Activated CD8-positive, alpha-beta memory T cell treated with anti-CD3 and anti-CD28 coated beads for 24 hours (primary cell): Measurements from ENCODE around the gene CMAS.
"Not testable (repeated sequence)": the region's sequence is repeated elsewhere in the genome, so short reads cannot be mapped to it uniquely, and the experiment has no call there.

ENCODE experiments used
- DNase-seq: peaks from one replicate; pipeline ENCODE4 v3.0.0-alpha.2; 2020

The CMAS gene

DNA sequence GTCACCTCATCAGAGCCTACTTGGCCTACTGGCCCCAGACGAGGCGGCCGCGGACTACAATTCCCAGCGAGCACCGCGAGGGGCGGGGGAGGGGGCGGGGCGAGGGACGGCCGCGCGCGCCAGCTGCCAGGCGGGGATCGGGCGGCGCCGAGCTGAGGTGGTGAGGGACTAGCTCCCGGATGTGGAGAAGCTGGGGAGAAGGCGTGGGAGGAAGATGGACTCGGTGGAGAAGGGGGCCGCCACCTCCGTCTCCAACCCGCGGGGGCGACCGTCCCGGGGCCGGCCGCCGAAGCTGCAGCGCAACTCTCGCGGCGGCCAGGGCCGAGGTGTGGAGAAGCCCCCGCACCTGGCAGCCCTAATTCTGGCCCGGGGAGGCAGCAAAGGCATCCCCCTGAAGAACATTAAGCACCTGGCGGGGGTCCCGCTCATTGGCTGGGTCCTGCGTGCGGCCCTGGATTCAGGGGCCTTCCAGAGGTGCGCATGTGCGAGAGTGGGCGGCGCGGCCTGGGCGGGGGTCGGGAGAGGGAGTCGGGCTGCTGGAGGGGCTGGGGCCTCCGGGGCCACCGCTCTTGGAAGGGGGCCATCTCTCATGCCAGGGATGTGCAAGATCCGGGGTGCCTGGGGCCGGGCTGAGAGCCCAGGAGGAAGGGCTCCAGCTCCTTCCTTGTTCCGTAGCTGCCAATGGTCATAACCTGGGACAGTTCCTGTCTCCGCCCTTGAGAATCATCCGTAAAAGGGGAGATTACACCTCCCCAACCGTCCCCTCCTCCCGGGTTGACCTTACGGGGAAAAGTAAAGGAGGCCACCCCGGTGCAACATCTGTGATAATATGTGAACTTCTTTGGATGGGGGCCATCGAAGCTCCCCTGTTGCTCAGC is at the start of gene CMAS:
Gene CMAS (plus strand): TSS at position 129 of the 878 bp plus-strand sequence. CDS start 86 bp downstream, at position 215.
- peak; percentile 92 for DNase-seq

DNA sequence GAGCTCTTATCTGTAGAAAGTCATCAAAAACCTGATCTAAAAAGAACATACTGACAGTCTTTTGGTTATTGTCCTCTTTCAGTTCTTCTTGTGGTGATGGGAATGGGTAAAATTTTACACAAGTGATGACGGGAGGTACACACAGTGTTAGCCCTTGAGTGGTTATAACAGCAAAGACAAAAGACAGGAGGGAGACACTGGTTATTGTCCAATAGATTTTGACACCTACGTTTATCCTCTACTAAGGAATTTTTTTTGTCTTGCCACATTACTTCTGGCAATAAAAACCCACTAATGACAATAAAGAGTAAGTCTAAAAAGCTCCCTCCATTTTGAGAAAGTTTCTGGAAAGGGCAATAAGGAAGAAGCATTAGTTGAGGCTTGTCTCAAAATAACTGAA is 47.7 kb upstream of the CMAS start:
- DNase-seq = no peak

DNA sequence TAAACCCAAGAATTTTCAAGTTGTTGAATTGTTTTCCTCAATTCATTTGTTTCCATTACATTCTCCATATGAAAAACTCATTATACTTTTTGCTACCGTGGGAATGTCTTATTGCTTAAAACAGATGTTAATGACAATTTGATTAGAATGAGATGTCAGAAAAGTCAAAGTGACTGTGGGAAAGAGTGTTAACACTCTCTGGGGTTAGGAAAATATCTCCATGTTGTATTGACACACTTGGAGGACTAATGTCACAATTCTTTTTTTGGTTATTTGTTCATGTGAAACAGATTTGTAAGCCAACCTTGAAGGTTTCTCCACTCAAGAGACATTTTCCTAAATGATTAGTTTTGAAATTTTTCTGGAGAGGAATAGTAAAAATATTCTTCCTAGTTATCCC is 47.2 kb upstream of the CMAS start:
- DNase-seq = no peak

DNA sequence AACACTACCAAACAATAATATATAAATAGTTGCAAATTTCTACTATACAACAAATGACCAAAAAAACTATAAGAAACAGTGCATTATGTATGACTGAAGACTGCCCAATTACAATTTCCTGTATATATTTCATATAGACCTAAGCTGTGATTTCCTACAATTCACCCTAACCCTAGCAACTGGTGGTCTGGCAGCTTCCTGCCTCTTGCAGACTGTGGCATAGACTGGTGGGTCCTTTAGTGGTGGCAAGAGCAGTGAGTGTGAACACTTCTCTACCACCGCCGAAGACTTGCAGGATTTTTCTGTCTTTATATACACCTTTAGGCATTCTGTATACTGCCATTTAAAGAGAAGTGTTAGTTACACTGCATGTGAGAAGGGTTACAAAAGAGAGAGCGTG is 43.6 kb upstream of the CMAS start:
- no peak for DNase-seq

DNA sequence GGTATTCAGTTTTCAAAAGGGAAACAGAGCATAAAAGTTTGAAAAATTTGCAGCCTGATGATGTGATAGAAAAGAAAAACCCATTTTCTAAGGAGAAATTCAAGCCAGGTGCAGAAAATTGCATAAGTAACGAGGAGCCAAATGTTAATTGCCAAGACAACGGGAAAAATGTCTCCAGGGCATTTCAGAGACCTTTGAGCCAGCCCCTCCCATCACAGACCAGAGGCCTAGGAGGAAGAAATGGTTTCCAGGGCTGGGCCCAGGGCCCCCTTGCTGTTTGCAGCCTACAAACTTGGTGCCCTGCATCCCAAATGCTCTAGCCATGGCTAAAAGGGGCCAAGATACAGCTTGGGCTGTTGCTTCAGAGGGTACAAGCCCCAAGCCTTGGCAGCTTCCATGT is 38.2 kb upstream of the CMAS start:
- not testable (repeated sequence) for DNase-seq

DNA sequence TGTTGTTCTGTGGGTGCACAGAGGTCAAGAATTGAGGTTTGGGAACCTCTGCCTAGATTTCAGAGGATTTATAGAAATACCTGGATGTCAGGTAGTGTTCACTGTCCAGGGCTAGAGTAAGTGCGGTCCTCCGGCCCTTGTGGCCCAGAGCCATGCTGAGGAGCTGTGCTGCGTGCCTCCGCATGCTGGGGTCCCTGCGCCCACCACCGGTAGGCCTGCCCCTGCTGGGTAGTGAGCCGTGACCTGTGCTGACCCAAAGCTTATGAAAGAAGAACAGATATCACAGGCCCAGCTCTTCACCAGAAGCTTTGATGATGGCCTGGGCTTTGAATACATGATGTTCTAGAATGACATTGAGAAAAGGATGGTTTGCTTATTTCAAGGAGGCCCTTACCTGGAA is 37.8 kb upstream of the CMAS start:
- DNase-seq = no peak

DNA sequence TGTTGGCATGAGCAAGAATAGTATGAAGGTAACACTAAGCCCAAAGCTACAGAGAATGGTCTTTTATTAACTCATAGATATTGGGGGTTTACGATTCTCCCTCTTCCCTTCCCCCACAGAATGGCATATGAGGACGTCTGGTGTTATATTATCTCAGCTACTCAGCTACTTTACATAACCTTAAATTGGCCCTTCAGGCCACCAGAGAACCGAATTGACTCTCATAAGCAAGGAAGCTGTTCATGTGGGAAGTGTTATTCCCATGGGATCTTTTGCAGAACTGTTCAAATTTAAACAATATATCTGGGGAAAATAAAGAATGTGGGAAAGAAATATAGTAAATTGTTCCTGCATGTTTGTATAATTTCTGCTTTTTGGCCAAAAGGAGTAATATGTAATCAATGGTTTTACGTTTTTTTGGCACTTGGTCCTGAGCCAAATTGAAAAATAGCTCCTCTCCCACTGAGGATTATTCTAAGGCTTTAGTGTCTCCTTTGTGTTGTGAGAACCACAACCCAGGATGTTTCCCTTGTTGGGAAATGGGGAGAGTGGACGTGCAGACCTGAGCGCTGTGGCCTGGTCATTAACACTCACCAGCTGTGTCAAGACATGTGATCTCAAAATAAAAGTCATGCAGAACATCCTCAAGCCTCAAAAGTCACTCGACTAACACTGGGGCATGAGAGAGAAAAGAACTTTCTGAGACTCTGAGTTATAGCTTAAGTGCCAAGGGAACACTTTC is 31.8 kb upstream of the CMAS start:
- no peak for DNase-seq

DNA sequence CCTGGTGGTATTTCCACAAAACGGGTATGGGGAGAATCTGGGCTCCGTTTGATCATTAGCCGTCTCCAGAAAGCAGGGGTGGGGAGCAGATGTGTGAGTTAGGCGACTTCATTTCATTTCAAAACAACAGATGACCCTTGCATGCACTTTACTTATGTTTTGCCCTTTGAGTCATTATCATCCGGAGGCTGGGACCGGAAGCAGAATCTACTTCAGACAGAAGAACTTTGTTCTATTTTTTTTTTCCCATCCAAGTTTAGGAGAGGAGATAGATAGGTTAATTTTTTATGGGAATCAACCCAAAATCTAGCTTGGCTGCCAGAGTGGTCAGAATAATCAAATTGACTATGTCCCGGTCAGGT is 31.3 kb upstream of the CMAS start:
- no peak for DNase-seq

DNA sequence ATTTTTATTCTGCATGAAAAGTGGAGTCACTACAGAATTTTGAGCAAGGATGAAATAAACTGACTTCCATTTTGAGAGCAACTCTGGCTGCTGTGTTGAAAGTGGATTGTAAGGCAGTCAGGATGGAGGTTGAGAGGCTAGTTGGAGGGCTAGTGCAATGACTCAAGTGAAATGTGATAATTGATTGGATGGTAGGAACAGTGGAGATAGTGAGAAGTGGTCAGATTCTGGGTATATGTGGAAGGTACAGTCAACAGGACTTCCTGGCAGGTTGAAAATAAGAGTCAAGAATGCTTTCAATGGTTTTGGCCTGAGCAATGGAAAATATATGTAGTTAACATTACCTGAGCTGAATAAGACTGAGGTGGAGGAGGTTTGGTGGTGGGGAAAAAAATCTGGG is 29.0 kb upstream of the CMAS start:
- DNase-seq = no peak

DNA sequence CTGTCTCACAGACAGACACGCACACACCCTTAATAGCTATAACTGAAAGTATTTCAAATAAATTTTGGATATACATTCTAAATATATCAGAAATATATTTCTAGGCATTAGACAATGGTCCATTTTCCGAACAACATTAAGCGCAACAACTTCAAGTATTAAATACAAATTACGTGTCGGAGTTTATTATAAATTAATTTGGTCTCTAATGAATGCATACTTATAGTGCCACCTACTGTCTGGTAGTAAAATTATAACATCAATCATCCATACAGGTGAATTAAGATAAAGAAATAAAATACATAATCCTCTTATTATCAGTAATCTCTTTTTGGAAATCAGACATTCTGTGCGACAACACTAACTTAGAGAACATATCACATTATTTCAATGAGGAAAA is 27.2 kb upstream of the CMAS start:
- no peak for DNase-seq

DNA sequence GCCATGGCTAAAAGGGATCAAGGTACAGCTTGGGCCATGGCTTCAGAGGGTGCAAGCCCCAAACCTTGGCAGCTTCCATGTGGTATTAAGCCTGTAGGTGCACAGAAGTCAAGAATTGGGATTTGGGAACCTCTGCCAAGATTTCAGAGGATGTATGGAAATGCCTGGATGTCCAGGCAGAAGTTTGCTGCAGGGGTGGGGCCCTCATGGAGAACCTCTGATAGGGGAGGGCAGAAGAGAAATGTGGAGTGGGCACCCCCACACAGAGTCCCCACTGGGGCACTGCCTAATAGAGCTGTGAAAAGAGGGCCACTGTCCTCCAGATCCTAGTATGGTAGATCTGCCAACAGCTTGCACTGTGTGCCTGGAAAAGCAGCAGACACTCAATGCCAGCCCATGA is 22.5 kb upstream of the CMAS start:
- DNase-seq = not testable (repeated sequence)

DNA sequence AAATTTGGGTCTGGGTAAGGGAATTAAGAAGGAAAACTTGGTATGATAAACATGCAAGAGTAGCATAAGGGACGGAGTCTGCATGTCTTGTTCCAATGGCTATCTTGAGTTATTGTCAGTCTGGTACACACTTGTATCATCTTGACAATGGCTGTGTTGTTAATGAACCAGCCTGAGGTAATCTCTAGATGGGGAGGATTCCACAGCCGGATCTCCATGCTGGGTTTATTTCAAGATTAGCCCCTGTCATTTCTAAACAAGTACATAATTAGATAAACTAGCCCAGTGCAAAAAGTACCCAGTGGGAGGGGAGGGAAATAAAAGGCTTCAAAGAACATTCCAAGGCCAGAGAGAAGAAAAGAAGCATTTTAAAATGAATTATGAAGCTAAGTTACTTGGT is 16.5 kb upstream of the CMAS start:
- DNase-seq = no peak

DNA sequence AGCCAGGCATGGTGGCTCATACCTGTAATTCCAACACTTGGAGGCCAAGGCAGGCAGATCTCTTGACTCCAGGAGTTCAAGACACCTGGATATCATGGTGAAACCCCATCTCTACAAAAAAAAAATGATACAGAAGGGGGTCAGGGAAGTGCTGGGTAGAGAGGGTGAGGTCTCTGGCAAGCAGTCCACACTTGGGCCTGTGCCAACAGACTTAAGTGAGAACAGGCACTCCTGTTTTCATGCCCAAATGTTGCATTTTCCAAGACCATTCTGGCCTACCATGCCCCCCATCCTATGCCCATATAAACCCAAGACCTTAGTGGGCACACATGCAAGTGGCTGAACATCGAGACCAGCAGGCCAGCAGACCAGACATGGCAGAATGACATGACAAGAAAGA is 16.0 kb upstream of the CMAS start:
- DNase-seq = no peak

DNA sequence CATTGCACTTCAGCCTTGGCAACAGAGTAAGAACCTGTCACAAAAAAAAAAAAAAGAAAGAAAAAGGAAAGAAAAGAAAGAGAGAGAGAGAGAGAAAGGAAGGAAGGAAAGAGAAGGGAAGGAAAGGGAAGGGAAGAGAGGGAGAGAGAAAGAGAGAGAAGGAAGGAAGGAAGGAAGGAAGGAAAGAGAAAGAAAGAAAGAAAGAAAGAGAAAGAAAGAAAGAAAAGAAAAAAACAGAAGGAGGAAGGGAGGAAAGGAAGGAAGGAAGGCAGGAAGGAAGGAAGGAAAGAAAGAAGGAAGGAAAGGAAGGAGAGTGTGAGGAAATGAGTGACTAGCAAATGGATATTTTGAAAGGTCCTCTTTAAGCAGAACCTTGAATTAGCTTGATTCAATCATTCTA is 13.3 kb upstream of the CMAS start:
- DNase-seq = no peak

DNA sequence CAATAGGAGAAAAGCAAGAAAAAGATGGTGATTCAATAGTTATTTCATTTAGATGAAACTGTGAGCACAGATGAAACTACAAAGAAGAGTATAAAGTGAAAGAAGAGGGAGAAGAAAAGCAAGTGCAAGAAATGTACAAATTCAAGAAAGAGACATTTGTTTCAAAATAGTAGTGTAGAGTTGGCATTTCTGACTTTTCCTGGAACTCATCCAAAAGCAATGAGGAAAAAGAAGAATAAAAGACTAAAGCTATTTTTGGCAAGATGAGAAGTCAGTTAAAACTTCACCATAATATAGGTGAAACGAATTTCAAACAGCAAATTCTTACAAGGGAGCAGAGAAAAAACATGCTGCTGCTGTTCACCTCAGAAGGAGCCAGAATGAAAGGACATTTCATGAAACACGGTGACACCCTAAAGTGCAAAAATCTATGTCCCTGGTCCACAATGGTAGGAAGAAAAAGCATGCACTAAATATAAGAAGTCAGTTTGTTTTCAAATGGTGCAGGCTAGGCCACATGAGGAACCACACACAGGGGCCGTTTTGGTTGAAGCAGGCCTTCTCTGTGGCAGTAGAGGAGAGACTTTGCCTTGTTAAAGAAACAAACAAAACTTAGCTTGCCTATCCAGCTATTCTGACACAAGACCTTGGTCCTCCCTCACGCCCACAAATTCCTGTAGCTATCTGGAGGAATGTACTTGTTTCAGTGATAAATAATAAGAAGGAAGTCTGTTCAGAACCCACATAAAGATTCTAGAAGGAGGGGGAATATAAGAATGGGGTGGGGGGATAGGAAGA is 11.1 kb upstream of the CMAS start:
- no peak for DNase-seq

DNA sequence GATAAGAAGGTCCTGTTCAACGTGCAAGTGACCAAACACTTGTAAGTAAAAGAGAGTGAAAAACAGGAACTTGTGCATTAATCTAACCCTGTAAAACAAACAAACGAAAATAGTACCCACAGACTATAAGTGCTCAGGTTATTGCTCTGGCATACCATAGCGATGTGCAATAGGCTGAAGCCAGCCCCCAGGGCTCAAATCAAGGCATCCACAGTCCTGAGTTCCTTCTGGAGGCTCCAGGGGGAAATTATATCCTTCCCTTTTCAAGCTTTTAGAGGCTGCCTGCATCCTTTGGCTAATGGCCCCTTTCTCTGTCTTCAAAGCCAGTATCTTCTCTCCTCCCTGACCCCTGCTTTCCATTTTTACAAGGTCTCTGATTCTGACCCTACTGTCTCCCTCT is 8.1 kb upstream of the CMAS start:
- DNase-seq = no peak

DNA sequence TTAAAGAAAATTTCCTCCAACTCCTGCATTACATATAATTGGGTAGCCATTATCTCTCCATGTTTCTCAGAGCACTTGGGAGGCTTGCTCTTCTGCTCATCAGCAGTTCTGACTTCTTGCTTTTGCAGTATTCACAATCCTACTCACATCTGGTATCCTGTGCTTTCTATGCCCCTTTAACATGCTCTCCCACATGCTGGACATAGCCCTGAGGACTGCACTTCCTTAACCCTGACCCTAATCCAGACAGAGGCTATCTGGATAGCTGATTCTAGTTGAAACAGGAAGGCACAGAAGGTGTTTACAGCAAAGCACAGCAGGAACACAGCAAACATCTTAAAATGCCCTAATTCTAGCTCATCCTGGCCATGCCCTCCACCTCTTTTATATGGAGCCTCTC is 7.3 kb upstream of the CMAS start:
- no peak for DNase-seq

DNA sequence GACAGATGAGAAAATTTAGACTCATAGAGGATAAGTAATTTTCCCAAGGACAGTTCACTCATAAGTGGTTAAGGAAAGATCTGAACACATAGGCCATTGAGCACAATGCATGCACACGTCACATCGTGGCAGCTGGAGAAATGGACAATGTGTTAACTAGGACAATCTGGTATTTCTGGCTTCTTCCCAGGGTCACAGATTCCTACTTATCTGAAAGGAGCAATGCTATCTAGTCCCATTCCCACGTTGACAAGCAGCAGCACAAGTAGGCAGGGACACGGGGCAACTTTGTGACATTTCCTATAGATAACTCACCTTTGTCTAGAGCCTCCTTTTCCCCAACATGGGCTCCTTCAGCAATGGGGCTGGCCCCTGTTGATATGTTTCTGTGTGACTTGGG is 6.7 kb upstream of the CMAS start:
- no peak for DNase-seq

DNA sequence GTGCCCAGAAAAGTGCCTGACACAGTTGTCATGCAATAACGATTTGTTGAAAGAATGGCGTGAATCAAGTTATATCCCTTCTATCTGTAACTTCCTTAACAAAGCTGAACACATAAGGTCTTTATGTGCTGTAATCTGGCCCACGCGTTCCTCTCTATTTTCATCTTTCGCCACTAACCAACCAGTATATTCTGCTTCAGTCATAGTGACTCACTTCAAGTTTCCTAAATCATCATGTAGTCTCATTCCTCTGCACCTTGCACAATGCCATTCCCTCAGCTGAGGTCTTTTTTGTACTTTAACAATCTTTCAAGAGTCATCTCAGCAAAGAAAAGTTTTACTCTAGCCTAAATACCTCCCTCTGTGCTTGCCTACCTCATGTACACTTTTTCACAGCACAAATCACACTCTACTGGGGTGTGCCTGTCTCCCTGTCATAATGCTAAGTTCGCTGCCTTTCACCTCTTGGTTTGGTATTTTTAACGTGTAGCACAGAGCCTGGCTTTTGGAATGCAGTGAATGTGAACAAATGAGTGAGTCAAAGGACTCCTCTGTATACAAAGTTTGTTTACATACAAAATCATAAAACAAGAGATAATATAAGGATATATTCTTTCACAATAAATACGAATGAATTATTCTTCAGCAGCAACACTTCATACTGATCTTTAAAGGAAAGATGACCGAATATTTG is 2.9 kb upstream of the CMAS start:
- DNase-seq = no peak

DNA sequence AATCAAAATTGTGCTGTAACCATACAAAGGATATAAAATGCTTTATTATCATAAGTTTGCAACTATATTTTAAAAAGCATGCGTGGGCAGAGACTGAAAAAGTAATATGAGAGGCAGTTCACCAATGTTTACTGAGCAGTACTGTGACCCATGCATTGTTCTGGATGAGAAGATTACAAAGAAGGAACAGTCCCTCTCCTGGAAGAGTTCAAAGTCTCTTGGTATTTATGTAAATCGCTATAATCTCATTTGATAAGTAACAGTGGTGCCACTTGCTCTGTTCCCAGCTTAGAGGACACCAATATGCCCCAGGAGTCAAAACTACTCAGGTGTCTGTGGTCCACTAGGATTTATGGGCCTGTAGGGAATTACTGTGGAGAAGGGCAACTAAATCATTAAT is 2.1 kb upstream of the CMAS start:
- no peak for DNase-seq

DNA sequence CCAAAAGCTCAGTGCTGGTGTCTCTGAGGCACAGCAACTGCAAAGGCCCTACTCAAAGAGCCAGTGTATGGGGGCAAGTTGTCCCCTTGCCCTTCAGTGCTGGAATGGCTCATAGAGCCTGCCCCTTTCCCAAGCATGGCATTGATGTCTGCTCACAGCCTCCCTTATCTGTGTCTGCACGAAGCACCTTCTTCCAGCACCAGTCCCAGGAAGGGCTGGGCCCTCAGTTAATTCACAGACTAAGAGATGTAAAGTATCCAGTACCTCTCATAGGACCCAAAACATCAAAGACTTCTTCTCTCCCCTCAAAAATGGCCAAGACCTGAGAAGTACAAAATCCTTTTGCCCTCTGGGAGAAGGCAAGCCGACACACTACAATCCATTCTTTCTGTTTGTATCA is 1.6 kb upstream of the CMAS start:
- DNase-seq = no peak

DNA sequence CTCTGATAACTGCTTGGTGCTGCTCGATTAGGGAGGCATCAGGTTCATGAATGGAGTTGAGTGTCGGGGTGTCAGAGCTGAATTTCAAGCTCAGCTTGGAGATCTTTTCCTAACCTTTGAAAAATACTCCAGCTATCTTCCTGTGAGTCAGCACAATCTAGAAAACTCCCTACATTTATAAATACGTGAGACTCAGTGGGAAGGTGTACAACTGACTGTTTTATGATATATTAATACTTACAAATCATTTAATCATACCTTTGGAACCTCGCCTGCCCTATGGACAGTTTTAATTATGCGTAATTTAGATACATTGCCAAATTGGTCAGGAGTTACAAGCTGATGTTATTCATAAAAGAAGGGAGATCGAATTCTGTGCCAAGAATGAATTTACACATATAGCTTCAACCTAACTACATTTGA is 961 bp downstream of the CMAS start:
- no peak for DNase-seq

DNA sequence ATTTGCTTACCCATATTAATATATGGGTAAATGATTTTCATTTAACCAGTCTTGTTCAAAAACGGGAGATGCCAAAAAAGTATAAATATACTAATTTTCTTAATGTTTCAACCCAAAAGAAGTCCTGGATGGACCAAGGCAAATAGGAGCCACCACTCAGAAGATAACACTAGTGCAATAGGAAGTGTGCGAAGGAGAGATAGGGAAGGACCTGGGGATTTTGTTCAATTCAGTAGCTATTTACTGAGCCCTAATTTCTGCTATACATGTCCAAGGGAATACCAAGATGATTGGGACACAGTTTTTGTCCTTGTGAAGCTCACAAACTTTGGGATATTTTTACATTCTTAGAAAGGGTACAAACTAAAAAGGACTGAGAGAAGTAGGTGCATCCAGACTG is 1.5 kb downstream of the CMAS start:
- no peak for DNase-seq
